Left colon (tissue), 2 donors: ENCODE results near the gene FBXW12. TPM values are rescaled to one million over a fixed set of nuclear protein-coding genes. Genes with fewer than 3 reads are reported as not detected.

Source experiments
- ATAC-seq: fragments of 200-7000 bp; cut with Tn5 transposase; one replicate; pipeline ENCODE4 v1.9.1; 2020; ENCODE audit warnings: mild to moderate bottlenecking, moderate library complexity
- DNase-seq, 2 donors: peaks; one replicate each; pipeline ENCODE4 v3.0.0-alpha.2; 2020
- intact Hi-C, 2 donors: fragments of 100-400 bp; cut with DNase I in 1 of 2; cut with micrococcal nuclease in 1 of 2; formaldehyde crosslinking; loops; one replicate each; pipeline versions ENCODE4 v1.11.2 to v1.14.0; 2022; cut with DNase I, micrococcal nuclease
- total RNA-seq, 2 donors: library from RNA; stranded (reverse); fragmentation: NEBNext Ultra II Directional; extraction: Animal tissue kit (Norgen Biotek cat#: 25700); gene quantifications; one replicate each; pipeline ENCODE4 v1.2.1, GENCODE V29; 2021
- donor health status: DM: no; HTN: no; CAD: no.
- donor health status: DM: yes; HTN: yes; CAD: no.

FBXW12 gene
- total RNA-seq, 2 donors from 2014 or later = not detected

GRCh38 chr3:48441940-48442339 lies 69.9 kb downstream of the FBXW12 start:
- intact Hi-C loops = no loop called here
- ATAC-seq = no peak
- no peak for DNase-seq

Other genes starting within 250 kb of the FBXW12 start
- 1 to 10 TPM; 4.0 to 6.6 TPM for gene CDC25A, start 183.8 kb upstream of the FBXW12 start, total RNA-seq
- gene CAMP, start 148.7 kb upstream of the FBXW12 start, total RNA-seq = under 1 TPM in 1 of 2 donors, not detected in 1; 0.40 TPM
- gene ZNF589, start 131.1 kb upstream of the FBXW12 start, total RNA-seq = 1 to 10 TPM; 8.7 to 9.6 TPM
- gene NME6, start 70.9 kb upstream of the FBXW12 start, total RNA-seq = 10 to 100 TPM; 22.4 to 33.5 TPM
- gene SPINK8, start 38.6 kb upstream of the FBXW12 start, total RNA-seq = not detected
- gene PLXNB1, start 57.9 kb downstream of the FBXW12 start, total RNA-seq = 100 to 1,000 TPM in 1 of 2 donors, 10 to 100 TPM in 1; 91.1 to 114 TPM
- 10 to 100 TPM; 13.3 to 21.2 TPM for gene CCDC51, start 67.9 kb downstream of the FBXW12 start, total RNA-seq
- 100 to 1,000 TPM; 165 to 192 TPM for gene TMA7, start 68.0 kb downstream of the FBXW12 start, total RNA-seq
- gene ATRIP, start 74.5 kb downstream of the FBXW12 start, total RNA-seq = 1 to 10 TPM; 3.8 to 4.4 TPM
- 100 to 1,000 TPM; 103 to 116 TPM for gene SHISA5, start 132.0 kb downstream of the FBXW12 start, total RNA-seq
- gene PFKFB4, start 184.6 kb downstream of the FBXW12 start, total RNA-seq = 1 to 10 TPM; 6.0 to 10.0 TPM
- gene UCN2, start 191.6 kb downstream of the FBXW12 start, total RNA-seq = not detected
- gene COL7A1, start 223.1 kb downstream of the FBXW12 start, total RNA-seq = 1 to 10 TPM; 4.5 to 5.7 TPM
- 100 to 1,000 TPM; 613 to 797 TPM for gene UQCRC1, start 237.4 kb downstream of the FBXW12 start, total RNA-seq
- gene TMEM89, start 249.6 kb downstream of the FBXW12 start, total RNA-seq = 1 to 10 TPM in 1 of 2 donors, under 1 TPM in 1; 0.84 to 2.2 TPM